Fibroblast of skin of right quadriceps (primary cell): Measurements from ENCODE around the gene MTURN.
"Not testable (repeated sequence)": the region's sequence is repeated elsewhere in the genome, so short reads cannot be mapped to it uniquely, and the experiment has no call there.

Experiments
- DNase-seq: peaks from one replicate; pipeline ENCODE4 v3.0.0-alpha.2; 2013

MTURN gene

DNA sequence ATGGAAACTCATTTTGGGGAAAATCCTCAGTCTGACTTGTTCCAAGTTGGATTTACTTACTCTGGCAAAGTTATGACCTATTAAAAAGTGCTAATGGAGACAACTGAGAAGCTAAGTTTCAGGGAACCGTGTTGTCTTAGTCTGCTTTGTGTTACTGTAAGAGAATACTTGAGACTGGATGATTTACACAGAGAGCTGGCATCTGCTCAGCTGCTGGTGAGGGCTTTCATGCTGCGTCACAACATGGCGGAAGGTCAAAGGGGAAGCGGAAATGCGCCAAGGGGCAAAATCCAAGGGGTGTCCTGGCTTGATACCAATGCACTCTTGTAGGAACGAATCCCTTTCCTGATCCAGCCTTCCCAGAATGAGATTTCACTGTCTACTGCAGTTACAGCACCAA, 46.4 kb downstream of the MTURN start:
- DNase-seq, result no peak

DNA sequence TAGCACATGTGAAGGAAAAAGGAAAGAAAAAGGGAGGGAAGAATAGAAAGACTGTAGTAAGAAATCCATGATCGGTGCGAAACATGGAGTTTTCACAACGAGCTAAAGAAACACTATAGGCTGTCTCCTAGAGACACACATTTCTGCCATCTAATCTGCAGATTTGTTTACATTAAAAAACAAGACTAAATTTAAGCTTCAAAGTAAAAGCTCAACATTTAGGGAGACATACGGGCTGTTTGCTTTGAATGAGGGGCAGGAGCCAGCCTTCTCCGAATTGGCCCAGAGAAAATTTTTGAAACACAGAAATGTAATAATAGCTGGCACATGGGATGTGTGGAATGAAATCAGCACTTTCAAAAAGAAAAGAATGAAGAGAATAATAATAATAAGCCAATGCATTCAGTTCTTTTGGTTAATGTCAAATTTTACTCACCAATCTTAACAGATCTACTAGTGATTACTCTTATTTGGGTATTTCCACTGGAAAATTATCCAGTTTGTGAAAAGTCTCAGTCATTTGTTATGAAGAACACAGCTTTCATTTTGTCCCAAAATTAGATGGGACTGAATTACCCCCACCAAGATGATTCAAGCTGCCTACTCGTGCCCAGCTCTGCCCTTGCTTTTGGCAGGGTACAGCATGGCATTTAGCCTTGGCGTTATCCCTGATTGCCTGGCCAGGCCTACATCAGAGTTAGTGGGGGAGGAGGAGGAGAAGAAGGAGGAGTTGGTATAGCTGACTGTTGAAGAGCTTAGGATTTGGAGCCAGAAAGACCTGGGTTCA, 47.1 kb downstream of the MTURN start:
- no peak for DNase-seq

DNA sequence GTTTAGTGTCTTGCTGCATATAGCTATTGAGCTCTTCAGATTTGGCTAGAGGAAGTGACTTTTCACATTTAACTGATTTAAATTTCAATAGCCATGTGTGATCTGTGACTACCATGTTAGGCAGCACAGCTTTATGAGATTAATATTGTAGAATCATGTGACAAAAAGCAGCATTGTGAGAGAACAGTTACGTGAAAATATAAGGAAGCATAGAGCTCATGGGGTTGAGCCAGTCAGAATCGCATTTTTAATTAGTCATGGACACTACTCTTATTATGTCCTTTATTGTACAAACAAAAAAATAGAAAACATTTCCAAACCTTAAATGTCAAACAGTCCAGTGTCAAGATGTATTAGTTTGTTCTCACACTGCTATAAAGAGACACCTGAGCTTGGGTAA, 48.0 kb downstream of the MTURN start:
- no peak for DNase-seq

DNA sequence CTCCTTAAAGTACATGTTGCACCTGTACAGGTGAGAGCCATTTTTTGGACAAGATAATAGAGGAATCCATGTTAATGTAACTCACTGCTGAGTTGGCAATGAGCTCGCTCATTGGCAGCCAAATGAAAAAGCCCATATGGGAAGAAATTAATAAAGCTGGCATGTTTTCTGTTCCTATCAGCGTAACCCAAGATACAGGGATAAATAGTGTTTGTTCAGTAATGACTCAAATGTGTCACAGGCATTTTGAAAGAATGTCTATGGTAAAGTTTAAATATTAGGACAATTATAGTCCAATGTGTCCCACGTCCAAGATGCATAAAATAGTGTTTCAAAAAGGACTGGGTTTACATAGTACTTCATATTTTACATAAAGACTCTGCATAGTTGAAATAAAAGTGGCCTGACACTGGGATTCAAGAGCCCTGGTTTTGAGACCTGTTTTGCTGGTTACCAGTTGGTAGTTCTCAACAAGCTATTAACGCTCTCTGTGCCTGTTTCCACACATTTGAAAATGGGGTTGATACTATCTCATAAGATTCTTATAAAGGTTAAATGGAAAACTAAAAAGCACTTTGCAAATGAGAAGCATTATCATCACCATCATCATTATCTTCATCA, 49.1 kb downstream of the MTURN start:
- DNase-seq, result no peak

DNA sequence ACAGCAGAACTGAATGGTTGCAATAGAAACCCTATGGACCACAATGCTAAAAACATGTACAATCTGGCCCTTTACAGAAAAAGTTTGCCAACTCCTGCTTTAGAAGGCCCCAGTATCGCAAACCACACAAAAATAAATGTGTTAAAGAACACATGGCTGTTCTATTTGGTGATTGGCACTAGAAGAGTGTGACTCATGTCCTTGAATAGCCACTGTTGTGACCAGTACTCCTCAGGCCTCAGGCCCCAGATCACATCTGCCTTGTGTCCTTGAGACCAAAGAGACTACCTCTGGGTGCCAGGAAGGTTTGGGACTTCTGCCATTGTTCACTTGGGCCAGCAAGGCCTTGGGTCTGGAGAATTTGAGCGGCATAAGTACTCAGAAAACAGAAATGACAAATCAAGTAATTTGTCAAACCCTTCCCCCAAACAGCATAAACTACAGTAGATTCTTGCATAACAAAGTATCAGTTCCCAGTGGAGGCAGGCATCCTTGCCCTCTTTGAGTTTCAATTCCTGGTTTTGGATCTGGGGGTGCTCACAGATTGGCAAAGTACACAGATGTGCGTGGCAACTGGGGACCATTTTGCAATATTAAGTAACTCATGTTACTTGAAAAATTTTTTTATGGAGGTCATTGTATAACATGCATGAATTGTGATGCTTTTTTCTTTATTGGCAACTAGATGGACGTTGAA, 50.2 kb downstream of the MTURN start:
- no peak for DNase-seq

DNA sequence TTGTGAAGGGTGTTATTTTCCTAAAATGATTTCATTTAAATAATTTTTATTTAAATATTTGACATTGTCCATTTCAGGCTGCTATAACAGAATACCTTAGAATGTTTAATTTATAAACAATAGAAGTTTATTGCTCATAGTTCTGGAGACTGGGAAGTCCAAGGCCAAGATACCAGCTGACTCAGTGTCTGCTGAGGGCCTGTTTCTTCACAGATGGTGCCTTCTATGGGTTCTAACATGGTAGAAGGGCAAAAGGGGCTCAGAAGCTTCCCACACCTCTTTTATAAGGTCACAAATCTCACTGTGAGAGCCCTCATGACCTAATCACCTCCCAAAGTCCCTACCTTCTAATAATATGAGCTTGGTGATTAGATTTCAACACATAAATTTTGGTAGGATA, 50.7 kb downstream of the MTURN start:
- no peak for DNase-seq

DNA sequence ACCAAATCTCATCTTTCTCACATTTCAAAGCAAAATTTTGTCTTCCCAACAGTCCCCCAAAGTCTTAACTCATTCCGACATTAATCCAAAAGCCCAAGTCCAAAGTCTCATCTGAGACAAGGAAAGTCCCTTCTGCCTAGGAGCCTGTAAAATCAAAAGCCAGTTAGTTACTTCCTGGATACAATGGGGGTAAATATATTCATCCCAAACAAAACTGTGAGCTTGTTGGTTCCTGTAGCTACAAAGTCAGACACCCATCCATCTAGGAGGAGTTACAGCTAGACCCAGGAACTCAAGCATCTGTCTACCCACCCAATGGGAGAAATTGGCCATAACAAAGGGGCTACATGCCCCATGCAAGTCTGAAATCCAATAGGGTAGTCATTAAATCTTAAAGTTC, 51.9 kb downstream of the MTURN start:
- DNase-seq, result no peak

DNA sequence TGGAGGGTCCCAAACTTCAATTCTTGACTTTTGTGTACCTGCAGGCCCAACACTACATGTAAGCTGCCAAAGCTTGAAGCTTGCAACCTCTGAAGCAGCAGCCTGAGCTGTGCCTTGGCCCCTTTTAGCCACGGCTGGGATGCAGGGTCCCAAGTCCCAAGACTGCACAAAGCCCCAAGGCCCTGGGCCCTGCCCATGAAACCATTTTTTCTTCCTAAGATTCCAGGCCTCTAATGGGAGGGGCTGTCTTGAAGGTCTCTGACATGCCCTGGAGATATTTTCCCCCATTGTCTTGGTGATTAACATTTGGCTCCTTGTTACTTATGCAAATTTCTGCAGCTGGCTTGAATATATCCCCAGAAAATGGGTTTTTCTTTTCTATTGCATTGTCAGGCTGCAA, 52.7 kb downstream of the MTURN start:
- no peak for DNase-seq

DNA sequence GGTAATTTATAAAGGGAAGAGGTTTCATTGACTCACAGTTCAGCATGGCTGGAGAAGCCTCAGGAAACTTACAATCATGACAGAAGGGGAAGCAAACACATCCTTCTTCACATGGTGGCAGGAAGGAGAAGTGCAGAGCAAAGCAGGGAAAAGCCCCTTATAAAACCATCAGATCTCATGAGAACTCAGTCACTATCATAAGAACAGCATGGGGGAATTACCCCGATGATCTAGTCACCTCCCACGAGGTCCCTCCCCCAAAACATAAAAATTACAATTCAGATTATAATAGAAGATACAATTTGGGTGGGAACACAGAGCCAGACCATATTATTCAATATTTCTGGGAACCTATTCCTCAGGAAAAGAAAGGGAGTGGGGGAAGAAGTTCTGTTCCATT, 53.6 kb downstream of the MTURN start:
- not testable (repeated sequence) for DNase-seq

DNA sequence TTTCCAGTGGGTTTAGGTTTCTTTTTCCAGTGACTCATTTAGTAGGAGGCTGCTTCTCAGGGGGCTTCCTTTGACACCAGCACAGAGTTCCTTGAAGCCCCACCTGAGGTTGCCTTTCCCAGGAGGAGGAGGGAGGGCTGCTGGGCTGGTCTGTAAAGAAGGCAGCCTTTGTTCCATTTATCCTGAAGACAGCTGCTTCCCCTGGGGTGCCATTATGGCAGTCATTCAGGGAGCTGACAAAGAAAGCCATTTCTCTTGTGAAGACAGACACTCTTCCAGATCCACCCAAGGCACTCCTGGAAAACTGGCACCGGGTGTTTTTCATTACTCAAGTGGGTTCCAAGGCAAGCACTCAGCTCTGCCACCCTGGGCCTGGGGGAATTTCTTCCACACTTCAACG, 54.0 kb downstream of the MTURN start:
- DNase-seq, result no peak

DNA sequence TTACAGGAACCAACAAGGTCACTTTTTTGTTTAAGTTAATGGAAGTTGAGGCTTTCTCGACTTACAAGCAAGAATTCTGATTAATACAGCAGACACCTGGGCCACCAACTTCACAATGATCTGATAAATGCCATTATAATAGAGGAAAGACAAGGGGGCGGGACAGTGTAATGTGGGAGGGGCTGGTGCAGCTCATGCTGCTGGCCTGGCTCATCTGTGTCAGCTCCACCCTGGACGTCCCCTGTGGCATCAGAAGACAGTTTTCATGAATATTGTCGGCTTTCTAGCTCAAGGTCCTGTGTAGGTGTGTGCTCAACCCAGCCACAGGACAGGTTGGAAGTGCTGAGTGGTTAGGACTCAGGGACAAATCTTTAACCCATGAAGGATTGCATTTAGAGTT, 57.0 kb downstream of the MTURN start:
- no peak for DNase-seq

DNA sequence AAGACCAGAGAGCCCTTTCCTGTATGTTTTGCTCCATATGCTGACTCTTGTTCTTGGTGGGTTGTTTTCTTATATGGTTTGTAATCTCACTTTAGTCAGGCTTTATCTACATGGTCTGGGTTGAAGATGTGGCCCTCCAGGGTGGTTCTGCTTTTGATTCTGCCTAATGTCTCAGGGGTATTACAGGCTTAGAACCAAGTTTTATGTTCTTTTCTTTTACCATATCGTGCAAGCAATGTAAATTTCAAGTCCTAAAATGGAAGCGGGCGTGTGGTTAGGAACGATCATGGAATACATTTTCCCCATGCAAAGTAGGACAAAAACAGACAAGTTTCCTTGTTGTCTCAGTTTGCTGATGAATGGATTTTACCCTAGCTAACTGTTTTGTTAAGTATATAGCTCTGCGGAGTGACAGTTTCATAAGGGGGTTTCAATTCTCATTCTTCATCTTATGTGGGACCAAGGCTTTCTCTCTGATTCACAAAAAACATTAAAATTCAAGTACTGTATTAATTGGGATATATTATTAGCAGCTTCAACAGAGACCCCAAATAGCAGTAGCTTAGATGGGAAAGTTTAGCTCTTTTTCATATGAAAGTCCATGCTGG, 58.7 kb downstream of the MTURN start:
- DNase-seq, result no peak

DNA sequence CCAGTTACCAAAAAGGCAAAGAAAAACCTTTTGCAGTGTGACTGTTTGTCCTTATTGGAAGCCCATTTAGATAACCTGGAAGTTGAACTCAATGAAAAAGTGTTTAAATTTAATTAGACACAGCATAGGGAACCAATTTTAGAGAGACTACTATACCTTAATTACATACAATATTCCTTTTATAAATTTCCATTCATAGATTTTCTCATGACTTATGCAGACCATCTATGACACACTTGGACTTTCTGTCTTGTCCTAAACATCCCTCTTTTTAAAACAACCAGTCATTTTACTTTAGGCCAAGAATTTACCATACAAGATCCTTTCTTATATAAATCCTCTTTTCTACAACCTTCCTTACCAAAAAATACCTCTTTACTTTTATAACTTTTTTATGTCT, 61.6 kb downstream of the MTURN start:
- DNase-seq, result no peak

DNA sequence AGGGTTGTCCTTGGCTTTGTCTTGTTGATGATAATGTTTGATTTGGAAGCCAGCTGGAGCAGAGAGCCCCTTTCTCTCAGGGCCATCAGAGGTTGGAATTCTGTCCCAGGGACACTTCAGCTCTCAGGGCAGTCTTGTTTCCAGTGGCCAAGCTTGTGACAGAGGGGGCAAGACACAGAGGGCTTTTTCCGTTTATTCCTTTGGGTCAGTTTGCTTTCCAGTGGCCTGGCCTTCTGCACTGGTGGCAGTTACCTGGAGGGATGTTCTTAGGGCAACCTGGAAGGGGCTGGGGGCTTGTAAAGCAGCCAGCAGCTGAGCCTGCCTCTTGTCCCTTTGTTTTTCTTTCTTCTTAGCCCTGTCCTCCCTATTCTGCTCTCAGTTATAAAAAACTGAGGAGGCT, 62.7 kb downstream of the MTURN start:
- DNase-seq, result no peak

DNA sequence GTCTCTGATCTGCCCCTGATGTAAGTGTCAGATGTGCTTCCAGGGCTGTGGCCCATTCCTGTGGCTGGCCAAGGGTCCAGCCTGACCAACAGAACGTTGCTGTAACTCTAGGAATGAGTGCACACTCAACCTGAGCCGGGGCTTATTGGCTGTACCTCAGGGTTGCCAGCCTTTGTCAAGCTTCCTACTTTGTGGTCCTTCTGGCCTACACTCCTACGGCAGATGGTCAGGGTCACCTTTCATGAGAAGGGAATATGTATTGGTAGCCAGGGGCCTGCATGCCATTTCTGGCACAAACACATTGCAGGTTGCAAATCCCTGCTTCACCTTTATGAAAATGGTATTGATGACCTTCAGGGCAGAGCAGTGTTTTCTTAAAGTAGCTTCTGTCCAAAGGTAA, 64.5 kb downstream of the MTURN start:
- no peak for DNase-seq

DNA sequence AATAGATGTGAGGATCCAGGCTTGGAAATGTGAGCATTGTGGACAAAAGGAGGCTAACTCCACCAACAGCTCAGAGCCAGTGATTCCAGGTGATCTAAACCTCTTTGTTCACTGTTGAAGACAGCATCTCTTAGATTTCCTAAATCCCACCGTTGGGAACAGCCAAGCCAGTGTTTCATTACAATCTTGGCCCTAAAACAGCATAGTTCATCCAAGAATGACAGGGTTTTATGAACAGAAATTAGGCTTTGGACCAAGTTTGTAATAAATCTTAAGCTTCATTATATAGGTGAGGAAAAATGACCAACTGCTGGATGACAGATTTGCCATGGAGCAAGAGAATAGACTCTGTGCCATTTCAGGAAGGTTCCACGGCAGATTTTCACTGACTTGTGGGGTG, 65.8 kb downstream of the MTURN start:
- DNase-seq, result no peak

DNA sequence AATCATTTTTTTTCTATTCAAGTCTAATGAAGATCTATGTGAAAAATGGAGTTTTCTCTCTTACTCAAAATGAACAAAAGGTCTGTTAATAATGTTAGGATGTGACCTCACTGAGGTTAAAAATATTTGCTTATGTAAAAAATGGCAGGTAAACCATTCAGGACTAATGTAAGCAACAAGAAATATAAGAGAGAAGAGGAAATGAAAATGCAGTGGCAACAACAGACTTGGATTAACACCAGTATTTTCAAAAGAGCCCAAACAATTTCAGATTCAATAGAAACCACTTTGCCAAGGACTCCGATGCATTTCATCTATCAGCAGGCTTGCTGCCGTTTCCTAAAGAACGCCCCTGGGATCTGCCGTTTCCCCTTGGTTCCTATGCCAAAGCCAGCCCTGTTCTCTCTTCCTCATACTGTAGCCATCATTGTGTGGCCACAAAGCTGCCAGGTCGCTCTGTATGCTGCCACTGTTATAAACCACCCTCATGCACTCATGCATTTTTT, 66.4 kb downstream of the MTURN start:
- DNase-seq, result no peak

DNA sequence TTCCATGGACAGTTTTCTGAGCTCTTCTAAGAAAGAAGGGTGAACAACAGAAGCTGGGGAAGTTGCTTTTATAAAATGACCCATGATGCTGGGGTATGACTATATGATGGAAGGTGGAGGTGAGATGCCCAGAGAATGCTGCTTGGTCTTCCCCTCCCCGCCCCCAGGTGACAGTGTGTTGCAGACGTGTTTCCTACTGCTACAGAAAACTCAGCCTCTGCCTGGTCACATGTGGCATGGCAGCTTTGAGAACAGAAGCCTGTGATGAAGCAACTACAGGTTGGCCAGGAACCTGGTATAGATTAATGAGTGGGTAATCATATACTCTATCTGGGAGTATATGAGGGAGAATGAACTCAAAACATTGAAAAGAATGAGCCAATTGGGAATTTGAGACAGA, 67.1 kb downstream of the MTURN start:
- no peak for DNase-seq

DNA sequence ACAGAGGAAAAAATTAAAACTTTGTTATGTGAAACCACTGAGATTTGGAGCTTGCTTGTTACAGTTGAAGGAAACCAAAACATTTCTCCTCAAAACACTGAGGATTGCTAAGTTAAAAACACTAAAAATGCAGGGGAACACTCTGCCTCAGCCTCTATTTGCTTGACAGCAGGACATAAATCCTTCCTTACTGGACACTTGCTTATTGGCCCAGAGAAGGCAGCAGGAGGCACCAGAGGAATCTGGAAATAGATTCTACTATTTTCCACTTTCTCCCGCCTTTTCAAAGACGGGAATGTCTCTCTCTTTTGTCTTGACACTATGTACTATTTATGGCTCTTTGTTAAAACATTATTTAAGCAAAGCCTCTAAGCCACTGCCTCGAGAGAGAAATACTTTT, 67.9 kb downstream of the MTURN start:
- DNase-seq, result no peak

DNA sequence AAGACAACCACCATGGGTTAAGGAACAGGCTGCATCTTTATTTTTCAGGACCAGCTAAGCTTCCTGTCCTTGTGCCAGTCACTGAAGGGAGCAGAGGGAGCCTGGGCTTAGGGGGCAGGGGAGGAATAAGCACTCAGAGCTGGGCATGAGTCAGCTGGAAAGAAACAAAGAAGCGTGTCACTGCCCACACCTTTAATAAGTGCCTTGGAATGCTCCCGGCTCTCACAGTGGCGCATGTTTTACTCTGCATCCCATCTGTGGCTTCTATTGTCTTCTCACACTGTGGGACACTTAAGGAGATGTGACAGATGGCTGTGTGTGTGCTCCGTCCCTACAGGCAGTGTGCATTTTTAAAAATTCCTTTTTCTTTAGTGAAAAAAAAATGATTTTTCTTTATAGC, 71.7 kb downstream of the MTURN start:
- peak; percentile 13 for DNase-seq

DNA sequence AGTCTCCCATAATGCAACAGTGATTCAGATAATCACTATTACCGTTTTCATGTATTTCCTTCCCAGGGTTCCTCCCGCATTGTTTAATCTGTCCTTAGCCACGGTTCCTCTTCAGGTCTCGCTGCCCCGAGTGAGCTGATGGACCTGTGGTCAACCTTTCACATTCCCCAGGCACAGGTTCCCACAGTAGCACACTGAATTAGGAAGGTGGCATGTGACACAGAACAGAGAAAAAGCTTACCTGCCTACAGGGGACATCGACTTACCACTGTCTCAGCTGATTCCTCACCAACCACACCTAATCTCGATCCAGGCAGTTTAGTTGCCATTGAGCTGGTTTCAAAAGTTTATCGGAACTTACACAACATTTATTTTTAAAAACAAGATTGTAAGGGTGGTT, 72.2 kb downstream of the MTURN start:
- no peak for DNase-seq

DNA sequence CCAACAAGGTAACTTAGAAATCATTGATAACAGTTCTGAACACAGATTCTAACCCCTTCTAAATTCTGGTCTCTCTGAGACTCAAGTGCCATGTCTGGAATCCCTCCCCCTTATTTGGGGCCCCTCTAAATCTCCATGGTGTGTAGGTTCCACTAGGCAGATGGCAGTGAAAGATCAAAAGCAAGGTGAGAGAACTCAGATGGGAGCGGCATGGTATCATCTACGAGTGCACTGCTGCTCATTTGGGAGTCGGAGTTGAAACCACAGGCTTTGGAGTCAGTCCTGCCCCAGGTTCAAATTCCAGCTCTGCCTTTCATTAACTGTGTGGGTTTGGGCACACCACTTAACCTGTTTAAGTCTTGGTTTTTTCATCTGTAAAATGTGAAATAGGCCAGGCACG, 72.6 kb downstream of the MTURN start:
- no peak for DNase-seq

DNA sequence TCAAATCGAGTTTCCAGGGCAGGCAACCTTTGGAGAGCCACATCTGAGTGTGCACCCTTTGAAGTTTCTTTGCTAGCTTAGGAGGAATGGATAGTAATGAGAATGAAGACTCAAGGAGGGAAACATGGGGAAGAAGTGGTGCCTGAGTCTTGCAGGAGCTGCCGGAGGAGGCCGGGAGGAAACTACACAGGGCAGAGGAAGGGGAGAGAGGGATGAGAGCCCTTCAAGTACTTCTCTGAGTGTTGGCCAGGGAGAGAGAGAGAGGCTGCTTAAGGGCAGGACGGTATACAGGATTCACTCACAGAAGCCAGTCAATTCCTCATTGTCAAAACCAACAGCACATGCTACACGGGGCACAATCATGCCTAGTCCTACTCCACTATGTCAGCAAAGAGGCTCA, 75.2 kb downstream of the MTURN start:
- DNase-seq, result no peak
